Psoas muscle (tissue), 8 donors: ENCODE measurements around the gene MGAT5B. TPM values are rescaled to one million over a fixed set of nuclear protein-coding genes. Genes with fewer than 3 reads are reported as not detected.

Experiments
- ATAC-seq, 4 donors: fragments of 200-7000 bp; cut with Tn5 transposase; one replicate each; pipeline ENCODE4 v1.9.1; 2020; ENCODE audit warnings: moderate library complexity in 3 of 4, mild to moderate bottlenecking in 2 of 4
- DNase-seq, 2 donors: peaks; one replicate each; pipeline ENCODE4 v3.0.0-alpha.2; 2020
- H3K27ac ChIP-seq: fragments of 200-600 bp; one replicate; pipeline ENCODE4 v1.8.0; 2022
- H3K27me3 ChIP-seq, 3 donors: fragments of 200-600 bp in 1 of 3; one replicate each; pipeline versions ENCODE4 v1.6.1 to v1.8.0; 2013 to 2022; ENCODE audit warnings: low read length in 2 of 3, mild to moderate bottlenecking in 2 of 3, moderate library complexity in 1 of 3; ENCODE audit not compliant: insufficient read depth in 3 of 3
- H3K36me3 ChIP-seq, 2 donors: fragments of 200-600 bp in 1 of 2; one replicate each; pipeline versions ENCODE4 v1.6.1 to v1.8.0; 2013 to 2022; ENCODE audit warnings: low read depth in 1 of 2, mild to moderate bottlenecking in 1 of 2, moderate library complexity in 1 of 2; ENCODE audit not compliant: insufficient read depth in 1 of 2
- H3K4me1 ChIP-seq: fragments of 200-600 bp; one replicate; pipeline ENCODE4 v1.8.0; 2022
- H3K4me3 ChIP-seq: fragments of 200-600 bp; one replicate; pipeline ENCODE4 v1.8.0; 2022; ENCODE audit warnings: mild to moderate bottlenecking
- H3K9me3 ChIP-seq: fragments of 200-600 bp; one replicate; pipeline ENCODE4 v1.8.0; 2022
- CTCF ChIP-seq: fragments of 200-600 bp; IDR thresholded peaks from one replicate; pipeline ENCODE4 v1.8.0; 2022; ENCODE audit warnings: antibody characterized with exemption
- WGBS, 3 donors: extraction: QIAGEN DNeasy Blood & Tissue Kit; methylation state at CpG; one replicate each; pipeline versions ENCODE4 v1.1.6 to v1.1.7; 2013; 5-methylcytosine and 5-hydroxymethylcytosine counted together
- intact Hi-C, 2 donors: fragments of 100-400 bp; cut with DNase I; formaldehyde crosslinking; loops; one replicate each; pipeline versions ENCODE4 v1.11.0 to v1.14.2; 2022
- polyA plus RNA-seq, 3 donors: library from polyadenylated mRNA; stranded (reverse); fragments of 200-250 nt; gene quantifications; one replicate each; pipeline ENCODE4 v1.2.3, GENCODE V29; 2013
- total RNA-seq, 4 donors: library from RNA; stranded (reverse); fragmentation: NEBNext Ultra II Directional in 2 of 4; extraction: Animal tissue kit (Norgen Biotek cat#: 25700) in 2 of 4; gene quantifications; one replicate each; pipeline versions ENCODE4 v1.2.1 to v1.2.4, GENCODE V29; 2021 to 2023
- donor health status: healthy with polysubstance abuse.
- donor health status: DM: no; HTN: no; CAD: no; lungs with moderate emphysema.
- donor health status: Bipolar disorder and iron deficiency.
- donor health status: healthy.
- donor health status: DM: yes; HTN: yes; CAD: no.
- donor health status: DM: no; HTN: no; CAD: no.
- donor health status: DM: no; HTN: no; CAD: no.
- donor health status: DM: yes; HTN: yes; CAD: no.

MGAT5B gene
- total and polyA plus RNA-seq, 7 donors = 0.03 to 0.34 (median 0.05) TPM; not detected in 3

GRCh38 chr17:76881966-76882365, 13.8 kb downstream of the MGAT5B start:
- intact Hi-C loops = no loop called here
- no peaks in the 10 kb centered on the region for H3K9me3 ChIP-seq
- peaks cover 0 to 28% (median 3%) of the 10 kb centered on the region in 3 donors for H3K27me3 ChIP-seq
- H3K4me3 ChIP-seq = no peak overlapping the region
- no peaks in the 10 kb centered on the region for H3K4me1 ChIP-seq
- H3K36me3 ChIP-seq = no peaks in the 10 kb centered on the region
- 85 to 89% (median 86%) methylated on average over 20 of the region's 20 CpGs for WGBS, 3 donors
- ATAC-seq (no peak), DNase-seq (no peak)
- no peak for TF ChIP-seq CTCF
- no peak overlapping the region for H3K27ac ChIP-seq

GRCh38 chr17:76883744-76884525, 15.7 kb downstream of the MGAT5B start:
- H3K4me1 ChIP-seq = no peaks in the 10 kb centered on the region
- 65 to 77% (median 69%) methylated on average over 10 of the region's 10 CpGs for WGBS, 3 donors
- no peak for TF ChIP-seq CTCF
- intact Hi-C loops = no loop called here
- no peak overlapping the region for H3K27ac ChIP-seq
- no peaks in the 10 kb centered on the region for H3K9me3 ChIP-seq
- ATAC-seq (no peak), DNase-seq (no peak)
- no peak overlapping the region for H3K4me3 ChIP-seq
- H3K27me3 ChIP-seq = peaks cover 0 to 25% (median 3%) of the 10 kb centered on the region in 3 donors
- no peaks in the 10 kb centered on the region for H3K36me3 ChIP-seq

GRCh38 chr17:76884995-76885893, 17.0 kb downstream of the MGAT5B start:
- no peak for ATAC-seq
- Histone ChIP-seq H3K27me3 (peaks cover 0 to 11% (median 0%) of the 10 kb centered on the region in 3 donors), H3K9me3 (no peaks in the 10 kb centered on the region), H3K4me1 (no peaks in the 10 kb centered on the region), H3K27ac (no peak overlapping the region), H3K4me3 (no peak overlapping the region), H3K36me3 (no peaks in the 10 kb centered on the region)
- no peak for DNase-seq
- 50 to 52% (median 51%) methylated on average over 15 to 16 of the region's 16 CpGs for WGBS, 3 donors
- intact Hi-C loops = no loop called here
- no peak for TF ChIP-seq CTCF

GRCh38 chr17:76885894-76886290, 17.7 kb downstream of the MGAT5B start:
- no peak overlapping the region for H3K27ac ChIP-seq
- no peaks in the 10 kb centered on the region for H3K9me3 ChIP-seq
- H3K36me3 ChIP-seq = no peaks in the 10 kb centered on the region
- DNase-seq = no peak
- no peak for TF ChIP-seq CTCF
- H3K4me1 ChIP-seq = no peaks in the 10 kb centered on the region
- intact Hi-C loops = no loop called here
- H3K4me3 ChIP-seq = no peak overlapping the region
- no peak for ATAC-seq
- peaks cover 0 to 5% (median 0%) of the 10 kb centered on the region in 3 donors for H3K27me3 ChIP-seq
- 64 to 69% (median 65%) methylated on average over 5 of the region's 5 CpGs for WGBS, 3 donors
